Stimulated activated CD4-positive, alpha-beta T cell treated with anti-CD3 and anti-CD28 coated beads, TNF-alpha, amount 100 ng/mL, for 48 hours (primary cell): Measurements from ENCODE around the gene ACSM5.

Source experiments
- DNase-seq, 3 donors: peaks; one replicate each; pipeline ENCODE4 v3.0.0-alpha.2; 2020; ENCODE audit warnings: low read depth in 3 of 3

The ACSM5 gene, protein sequence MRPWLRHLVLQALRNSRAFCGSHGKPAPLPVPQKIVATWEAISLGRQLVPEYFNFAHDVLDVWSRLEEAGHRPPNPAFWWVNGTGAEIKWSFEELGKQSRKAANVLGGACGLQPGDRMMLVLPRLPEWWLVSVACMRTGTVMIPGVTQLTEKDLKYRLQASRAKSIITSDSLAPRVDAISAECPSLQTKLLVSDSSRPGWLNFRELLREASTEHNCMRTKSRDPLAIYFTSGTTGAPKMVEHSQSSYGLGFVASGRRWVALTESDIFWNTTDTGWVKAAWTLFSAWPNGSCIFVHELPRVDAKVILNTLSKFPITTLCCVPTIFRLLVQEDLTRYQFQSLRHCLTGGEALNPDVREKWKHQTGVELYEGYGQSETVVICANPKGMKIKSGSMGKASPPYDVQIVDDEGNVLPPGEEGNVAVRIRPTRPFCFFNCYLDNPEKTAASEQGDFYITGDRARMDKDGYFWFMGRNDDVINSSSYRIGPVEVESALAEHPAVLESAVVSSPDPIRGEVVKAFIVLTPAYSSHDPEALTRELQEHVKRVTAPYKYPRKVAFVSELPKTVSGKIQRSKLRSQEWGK

DNA sequence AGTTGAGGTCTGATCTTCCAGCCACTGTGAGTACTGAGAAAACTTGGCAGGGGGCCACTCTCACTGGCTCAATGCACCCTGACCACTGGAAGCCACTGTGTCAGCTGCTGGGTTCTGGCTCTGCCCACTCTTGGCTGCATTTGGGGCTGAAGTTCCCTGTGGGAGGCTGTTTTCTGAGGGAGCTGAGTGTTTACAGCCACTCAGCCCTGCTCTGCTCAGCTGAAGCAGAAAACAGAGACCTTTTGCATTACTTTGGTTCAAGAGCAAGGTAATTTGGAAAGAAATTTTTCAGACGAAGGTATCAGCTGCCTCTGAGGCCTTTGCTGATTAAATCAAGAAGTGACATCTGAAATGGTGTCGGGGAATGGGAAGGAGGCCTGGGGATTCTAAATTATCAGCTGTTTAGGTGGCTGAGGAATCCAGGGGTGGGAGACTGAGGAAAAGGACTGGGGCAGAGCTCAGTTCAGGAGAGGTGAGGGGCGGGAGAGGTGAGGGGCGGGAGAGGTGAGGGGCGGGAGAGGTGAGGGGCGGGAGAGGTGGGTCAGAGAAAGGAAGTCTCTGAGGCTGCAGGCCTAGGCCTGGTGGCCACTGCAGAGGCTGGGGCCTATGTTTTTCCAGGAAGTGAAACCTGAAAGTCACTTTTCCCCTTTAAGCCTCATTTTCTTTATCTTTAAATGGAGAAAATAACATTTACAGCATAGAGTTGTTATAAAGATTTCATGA lies at the start of gene ACSM5:
Gene ACSM5 (plus strand): TSS at position 137 of the 723 bp plus-strand sequence. CDS start 1,951 bp downstream, outside the sequence.
- DNase-seq, result no peak

DNA sequence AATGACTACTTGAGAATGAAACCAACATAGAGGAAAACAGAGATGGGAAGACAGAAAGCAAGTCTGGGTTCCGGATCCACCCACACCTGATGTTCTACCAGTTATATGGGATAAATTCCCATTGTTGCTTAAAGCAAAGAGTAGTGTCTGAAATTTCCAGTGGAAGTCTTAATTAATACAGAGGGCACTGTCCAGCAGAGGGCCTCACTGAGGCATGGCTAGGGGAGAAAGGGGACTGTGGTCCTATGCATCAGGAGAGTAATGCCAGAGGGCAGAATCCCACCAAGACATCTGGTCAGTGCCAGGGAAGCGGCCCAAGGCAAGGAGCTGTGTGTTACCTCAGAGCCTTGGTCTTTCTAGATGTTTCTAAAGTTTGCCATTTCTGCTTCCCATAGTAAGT lies 49.3 kb upstream of the ACSM5 start:
- no peak for DNase-seq

DNA sequence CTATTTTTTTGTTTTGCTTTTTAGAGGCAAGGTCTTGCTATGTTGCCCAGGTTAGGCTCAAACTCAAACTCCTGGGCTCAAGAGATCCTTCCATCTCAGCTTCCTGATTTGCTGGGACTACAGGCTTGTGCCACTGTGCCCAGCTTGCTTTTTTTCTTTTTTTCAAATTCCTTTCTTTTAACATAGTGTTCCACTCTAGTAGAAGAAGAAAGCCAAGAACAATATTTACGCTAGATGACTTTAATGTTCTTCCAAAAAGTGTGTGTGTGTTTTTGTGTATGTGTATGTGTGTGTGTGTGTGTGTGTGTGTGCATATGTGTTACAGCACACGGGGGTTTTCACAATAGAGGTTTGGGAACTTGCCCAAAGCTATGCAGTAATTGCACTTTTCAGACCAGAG lies 46.1 kb upstream of the ACSM5 start:
- no peak for DNase-seq

DNA sequence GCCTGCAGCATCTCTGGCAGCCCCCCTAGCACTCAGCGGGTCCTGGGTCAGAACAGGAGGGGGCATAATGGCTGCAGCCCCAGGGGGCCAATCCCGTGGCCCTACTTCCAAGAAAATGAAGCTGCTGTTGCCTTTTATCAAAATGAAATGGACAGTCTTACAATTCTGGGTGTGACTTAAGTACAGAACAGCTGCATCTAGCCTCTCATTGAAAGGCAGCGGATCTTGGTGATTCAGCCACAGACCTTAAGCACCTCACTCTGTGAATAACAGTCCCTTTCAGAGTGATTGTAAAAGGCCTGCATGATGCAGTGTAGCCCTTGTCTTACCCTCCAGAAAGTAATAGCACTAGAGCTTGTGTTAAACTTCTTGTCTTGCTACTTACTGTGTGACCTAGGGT lies 45.3 kb upstream of the ACSM5 start:
- no peak for DNase-seq

DNA sequence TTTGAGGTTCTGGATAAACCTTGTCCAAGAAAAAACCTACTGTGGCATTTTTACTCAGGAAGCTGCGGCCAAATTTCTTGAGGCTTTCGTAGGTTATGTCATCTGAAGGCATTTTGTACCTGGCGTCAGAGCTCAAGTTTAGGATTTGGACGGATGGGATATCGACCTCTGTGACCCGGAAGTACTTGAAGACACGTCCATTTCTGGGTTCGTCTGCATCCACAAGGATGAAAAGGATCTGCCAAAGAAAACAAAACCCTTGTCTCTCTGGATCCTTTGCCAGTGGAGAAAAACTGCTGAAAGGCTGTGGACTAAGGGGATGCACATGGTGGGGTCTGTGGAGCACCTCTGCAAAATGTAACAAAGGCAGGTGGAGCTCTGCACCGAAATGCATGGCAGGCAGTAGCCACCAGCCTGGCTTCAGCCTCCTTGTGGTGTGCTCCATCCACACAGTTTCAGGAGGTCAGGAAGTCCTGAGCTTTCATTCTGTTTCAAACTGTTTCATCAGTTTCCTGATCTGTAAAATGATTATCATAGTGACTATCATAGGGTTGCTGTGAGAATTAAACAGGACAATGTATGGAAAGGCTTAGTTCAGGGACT lies 39.8 kb upstream of the ACSM5 start:
- no peak for DNase-seq

DNA sequence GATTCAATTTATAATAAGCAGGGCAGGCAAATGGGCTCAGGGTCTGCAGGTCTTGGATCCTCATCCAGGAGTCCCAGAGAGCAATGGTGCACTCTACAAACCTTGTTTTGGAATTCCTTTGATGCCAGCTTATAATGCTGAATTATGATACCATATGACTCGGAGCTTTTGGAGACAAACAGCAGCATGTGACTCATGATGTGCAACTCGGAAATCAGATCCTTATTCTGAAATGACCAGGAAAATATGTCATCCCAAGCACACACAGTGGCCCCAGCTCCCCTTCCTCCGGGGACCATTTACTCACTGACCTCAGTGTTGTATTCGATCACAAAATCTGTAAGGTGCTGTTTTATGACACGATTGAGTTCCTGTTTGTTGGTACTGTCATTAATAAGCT lies 36.6 kb upstream of the ACSM5 start:
- no peak for DNase-seq

DNA sequence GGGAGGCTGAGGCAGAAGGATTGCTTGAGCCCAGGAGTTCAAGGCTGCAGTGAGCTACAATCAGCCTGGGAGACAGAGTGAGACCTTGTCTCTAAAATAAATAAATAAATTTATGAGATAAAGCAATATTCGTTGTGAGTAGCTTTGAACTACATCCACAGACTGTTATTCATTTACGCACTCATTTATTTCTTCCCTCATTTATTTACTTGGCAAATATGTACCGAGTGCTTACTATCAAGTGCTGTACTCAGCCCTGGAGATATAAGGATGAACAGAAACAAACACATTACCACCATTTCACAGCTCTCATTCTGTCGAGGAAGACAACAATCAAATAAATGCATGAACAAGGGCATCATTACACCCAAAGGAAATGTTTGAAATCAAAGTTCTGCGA lies 32.2 kb upstream of the ACSM5 start:
- DNase-seq, result no peak

DNA sequence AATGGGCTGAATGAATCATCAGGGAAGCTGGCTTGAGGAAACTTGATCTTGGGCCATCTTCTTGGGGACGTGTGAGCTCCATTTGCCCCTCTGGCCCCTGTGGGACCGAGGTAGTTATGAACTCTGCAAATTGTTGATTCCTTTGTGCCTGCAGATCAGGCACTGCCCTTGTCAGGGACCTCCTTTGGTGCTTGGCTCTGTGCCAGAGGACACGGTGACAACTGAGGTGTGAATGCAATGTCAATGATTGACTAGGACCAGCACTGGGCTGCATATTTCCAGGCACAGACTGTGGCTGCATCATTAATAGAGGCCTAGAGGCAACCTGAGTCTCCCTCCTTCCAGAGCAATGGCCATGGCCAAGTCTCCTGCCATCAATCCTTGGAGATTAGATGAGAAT lies 28.6 kb upstream of the ACSM5 start:
- no peak for DNase-seq

DNA sequence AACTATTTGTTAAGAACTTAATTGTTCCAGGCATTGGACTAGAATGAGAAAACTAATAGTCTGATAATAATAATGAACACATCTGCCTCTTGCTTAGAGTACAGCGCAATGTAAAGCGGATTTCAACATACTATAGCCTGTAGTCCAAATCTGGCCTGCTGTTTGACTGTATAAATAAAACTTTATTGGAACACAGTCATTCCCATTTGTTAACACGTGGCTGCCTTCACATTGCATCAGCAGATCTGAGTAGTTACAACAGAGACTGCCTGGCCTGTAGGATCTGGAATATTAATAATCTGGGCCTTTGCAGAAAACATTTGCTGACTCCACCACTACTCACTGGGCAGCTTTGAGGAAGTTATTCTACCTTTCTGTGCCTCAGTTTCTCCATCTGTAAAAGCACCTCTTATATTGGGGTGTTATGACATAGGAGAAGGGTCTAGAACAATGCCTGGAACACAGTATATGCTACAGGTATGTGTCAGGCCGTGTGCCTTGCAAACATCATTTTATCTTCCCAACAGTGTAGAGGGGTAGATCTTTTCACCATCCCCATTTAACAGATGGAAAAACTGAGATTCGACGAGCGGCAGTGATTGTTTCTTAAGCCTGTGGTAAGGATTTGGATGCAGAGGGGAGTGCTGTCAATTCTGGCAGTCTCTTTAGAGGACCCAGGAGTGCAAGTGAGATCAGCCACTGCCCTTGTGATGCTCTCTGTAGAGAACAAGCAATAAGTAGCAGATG lies 27.0 kb upstream of the ACSM5 start:
- no peak for DNase-seq

DNA sequence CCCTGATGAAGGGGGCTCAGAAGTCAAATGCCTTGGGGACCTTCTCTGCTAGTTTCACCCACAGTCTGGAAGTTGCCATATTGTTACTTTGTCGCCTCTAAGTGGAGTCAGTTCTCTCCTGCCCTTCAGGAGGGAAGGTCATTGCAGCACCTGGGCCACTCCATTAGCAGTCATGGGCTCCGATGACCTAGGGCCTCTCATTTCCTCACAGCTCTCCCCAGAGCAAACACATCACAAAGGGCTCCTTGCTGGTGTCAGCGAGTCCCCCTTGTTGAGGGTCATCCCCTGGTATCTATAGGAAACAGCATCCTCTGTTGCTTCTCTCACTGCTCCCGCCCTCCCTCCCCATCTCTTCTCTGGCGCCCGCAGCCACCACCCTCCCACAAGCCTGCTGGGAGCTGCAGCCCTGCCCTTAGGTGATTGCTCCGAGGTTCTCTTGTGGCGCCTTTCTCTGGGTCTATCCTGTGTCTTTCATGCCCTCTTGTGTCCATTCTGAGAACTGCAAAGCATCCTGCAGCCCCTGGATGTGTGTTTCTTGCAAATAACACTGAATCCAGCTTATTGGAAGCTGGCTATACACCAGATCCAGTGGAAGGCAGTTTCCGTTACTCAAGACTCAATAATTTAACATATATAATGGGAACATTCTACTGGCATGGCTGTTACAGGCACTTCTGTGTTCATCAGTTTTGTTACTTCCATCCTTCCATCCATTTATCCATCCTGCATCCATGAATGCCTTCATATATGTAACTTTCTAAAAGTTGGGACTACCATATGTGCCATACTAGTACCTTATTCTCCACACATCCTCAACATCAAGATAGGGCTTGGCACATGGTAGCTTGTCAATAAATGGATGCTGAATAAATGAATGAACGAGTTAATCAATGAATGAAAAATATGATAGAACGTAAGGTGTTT lies 26.0 kb upstream of the ACSM5 start:
- peak; percentile 35 to 44 (median 35) for DNase-seq

DNA sequence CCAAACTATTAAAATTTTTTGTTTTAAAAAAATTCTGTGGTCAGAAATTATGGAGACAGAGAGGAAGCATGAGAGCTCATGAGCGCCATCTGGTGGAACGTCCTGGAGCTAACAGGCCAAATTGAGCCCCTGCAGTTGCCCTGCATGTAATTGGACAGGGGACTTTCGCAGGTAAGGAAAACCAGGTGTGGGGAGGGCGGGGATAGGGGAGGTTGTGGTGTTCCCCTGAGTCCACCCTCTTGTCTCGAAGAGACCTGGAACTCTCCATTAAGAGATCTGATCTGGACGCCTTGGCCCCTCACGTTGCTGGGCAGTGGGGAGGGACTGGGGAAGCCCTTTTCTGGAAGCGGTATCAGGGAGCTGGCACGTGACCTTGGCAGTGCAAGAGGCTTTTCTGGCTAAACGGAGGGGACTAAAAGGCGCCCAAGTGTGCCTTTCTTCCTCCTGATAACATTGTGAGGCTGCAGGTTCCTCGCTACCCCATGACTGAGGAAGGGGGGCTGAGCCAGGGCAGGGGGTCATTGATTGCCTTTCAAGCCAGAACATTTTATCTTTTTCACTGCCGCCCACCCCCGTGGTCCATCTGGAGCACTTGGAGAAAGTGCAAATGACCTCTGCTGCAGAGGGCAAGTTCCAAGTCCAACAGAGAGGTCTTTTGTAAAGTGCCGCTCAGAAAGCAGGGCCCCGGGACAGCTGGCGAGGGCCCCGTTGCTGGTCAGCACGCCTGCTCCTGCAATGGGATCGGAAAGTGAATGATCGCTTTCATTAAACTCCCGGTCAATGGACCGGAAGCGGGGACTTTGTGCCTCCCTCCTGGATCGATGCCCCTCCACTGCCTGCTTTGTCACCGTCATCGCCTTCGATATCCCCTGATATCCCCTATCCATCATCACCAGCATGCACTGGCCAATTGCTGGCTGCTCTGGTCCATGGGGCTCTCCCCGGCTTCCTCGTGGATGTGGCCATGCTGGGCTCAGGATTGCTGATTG lies 23.2 kb upstream of the ACSM5 start:
- peak; percentile 18 to 47 (median 28) for DNase-seq

DNA sequence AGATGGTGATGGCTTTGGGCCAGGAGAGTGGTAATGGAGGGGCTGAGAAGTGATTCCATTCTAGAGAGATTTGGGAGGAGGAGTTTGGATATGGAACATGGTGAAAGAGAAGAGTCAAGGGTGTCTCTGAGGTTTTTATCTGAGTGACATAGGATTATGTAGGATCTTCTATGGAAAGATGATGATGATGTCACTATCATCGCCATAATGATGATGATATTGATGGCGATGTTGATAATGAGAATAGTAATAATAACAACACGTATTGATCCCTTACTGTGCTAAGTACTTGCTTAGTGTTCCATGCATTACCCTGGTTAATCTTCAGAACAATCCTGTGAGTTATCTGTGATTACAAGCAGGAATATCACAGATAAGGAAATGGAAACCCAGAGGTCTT lies 21.4 kb upstream of the ACSM5 start:
- DNase-seq, result no peak

DNA sequence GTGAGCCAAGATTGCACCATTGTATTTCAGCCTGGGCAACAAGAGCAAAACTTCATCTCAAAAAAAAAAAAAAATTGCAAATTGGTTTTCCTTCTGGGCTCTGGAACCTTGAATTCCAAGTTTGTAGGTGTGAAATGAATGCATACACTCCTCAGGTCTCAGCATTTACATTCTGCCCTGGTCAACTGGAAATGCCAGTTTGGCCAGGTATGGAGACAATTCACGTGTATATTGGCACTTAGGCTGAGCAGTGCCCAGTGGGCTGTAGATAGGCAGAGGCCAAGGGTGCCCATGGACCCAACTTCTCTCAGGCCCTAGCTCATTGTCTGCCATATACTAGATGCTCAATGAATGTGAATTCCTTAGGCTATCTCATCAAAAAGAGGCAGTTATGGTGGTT lies 20.5 kb upstream of the ACSM5 start:
- no peak for DNase-seq

DNA sequence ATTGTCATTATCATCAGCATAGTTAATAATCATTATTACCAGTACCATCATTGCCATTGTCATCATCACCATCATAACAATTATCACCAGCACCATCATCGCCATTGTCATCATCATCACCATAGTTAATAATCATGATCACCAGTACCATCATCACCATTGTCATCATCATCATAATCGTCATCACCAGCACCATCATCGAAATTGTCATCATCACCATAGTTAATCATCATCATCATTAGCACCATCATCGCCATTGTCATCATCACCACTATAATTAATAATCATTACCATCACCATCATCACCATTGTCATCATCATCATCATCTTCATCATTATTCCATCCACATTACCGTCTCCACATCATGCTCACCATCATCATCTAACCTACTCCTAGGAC lies 18.3 kb upstream of the ACSM5 start:
- DNase-seq, result no peak

DNA sequence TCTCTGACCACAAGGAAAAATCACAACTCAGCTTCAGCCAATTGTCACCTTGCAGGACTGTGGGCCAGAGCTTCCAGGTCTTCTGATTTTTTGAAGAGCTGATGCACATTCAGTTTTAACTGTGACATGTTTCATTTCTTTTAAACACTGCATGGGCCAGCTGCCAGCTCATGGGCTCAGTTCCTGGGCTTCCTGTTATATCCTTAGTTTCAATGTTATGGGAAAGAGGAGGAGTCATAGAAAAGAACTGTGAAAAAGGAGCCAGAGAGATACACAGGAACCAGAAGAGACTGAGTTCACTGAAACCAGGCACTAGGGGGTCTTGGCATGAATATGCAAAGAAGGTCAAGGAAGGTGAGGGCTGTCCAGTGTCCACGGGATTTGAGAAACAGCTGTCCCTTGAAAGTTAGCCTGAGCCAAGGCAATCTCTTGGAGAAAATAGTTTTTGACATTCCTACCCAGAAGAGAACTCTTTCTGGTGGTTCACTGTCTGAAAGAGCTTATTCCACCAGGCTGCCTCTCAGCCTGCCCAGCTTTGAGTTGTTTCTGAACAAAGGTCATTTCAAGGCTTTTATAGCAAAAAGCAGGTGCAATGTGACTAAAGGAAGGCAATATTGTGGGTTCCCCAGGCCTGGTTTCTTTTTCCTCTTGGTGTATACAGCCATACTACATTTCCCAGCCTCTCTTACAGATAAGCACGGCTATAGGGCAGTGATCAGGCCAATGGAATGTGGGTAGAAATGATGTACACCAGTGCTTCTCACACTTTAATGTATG lies 15.3 kb upstream of the ACSM5 start:
- DNase-seq, result no peak

DNA sequence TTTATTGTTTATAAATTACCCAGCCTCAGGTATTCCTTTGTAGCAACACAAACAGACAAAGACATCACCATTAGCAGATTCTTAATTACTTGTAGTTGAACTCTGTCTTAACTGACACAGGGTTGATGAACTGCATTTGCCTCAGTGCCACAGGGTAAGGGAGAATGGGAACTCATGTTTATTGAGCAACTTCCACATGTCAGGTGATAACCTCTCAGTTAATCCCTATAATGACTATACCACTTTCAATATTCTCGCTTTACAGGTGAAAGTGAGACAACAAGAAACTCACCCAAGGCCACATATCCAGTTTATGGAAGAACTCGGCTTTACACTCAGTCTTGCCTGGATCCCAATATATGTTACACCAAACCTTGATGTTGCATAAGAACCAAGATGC lies 13.4 kb upstream of the ACSM5 start:
- no peak for DNase-seq

DNA sequence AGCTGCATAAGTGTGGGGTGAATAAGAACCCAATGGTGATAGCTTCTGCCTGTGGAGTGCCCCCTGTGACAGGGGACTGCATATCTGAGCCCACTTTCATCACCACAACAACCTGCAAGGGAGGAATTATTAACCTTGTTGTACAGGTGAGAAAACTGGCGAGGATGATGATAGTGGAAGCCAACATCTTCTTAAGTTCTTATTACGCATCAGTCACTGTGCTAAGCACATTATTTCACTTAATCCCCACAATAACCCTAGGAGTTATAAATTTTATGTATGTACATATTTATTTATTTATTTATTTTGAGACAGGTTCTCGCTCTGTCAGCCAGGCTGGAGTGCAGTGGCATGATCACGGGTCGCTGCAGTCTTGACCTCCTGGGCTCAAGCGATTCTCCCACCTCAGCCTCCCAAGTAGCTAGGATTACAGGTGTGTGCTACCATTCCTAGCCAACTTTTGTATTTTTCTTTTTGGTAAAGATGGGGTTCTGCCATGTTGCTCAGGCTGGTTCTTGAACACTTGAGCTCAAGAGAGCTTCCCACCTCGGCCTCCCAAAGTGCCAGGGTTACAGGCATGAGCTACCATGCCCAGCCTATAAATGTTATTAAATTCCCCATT lies 12.4 kb upstream of the ACSM5 start:
- DNase-seq, result no peak

DNA sequence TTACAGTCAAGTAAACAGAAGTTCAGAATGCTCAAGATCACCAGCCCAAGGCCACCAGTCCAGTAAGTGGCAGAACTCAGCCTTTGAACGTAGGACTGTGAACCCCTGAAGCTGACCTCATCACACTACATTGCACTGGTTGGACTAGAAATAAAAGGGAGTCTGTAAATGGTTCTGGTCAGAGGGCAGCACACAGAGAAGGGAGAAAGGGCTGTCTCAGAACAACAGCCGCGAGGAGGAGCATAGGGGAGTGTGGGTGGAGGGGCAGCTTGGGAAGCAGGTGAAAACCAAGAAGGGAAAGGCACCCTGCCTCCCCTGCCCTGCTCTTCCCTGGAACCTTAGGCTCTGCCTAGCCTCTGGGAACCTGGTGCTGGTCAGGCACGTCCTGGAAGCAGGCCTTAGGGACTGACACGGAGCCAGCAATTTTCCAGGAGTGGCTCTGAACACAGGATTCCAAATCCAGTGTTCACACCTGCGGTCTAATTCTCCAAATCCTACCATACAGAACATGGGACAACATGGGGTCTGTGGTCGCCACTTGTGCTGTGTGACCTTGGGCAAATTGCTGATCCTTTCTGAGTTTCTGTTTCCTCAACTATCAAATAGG lies 11.8 kb upstream of the ACSM5 start:
- no peak for DNase-seq
